ENCODE measurements around the gene KCTD11.
A peak's percentile ranks its signal among the peaks of the same experiment; 100 is the strongest.

GRCh38 chr17:7393613-7394451, 41.9 kb downstream of the KCTD11 start:
- TF ChIP-seq CTCF (IDR thresholded peaks at IDR 0.05; ENCODE audit: low read depth, low read length) (peak; percentile 16; the same call in 1 of the 2 replicates), EZH2phosphoT487 (IDR thresholded peaks at IDR 0.05; ENCODE audit: low read depth) (no peak)
